GM21576 (cell line): ENCODE measurements around the gene GRB14.
"Not testable (repeated sequence)": the region's sequence is repeated elsewhere in the genome, so short reads cannot be mapped to it uniquely, and the experiment has no call there.

Experiments used
- ATAC-seq: cut with Tn5 transposase; IDR thresholded peaks from one replicate; pipeline ENCODE4 v1.9.1; 2021; ENCODE audit warnings: mild to moderate bottlenecking, moderate library complexity; ENCODE audit not compliant: unreplicated experiment

Gene GRB14

DNA sequence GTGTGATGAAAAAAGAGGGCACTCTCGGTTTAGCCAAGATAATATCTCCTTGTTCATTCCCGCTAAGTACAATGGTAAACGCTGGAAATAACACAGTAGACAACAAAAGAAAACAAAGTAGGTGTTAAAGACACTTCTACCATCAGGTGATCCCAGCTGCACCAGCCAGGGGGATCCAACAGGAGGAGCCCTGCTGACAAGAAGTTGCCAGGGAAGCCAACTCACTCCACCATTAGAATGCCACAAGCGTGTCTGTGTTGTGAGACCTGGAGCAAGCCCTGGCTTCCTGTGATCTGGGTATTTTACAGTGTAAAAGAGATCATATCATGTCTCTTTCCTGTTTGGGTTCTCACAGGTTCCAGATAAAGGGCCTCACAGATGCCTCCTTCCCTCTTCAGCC is 117.0 kb downstream of the GRB14 start:
- ATAC-seq: no peak

DNA sequence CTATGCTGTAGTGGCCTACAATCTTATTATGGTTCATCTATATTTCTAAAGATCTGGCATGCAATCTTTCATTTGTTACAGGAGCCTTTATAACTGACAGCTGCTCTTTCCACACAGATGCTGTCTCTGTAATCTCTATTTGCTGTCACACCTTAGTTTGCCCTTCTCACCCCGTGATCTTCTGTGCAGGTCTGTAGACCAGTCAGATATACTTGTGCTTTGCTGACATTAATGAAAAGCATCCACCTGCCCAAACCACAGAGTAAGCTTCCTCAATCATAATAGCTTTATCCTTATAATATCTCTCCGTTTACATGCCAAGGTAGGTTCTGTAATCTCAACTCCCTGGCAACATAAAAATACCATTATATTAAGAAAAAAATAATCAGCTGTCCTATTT is 122.4 kb downstream of the GRB14 start:
- no peak for ATAC-seq

- ATAC-seq: no peak
These were observed 124.4 kb downstream of the GRB14 start for GRCh38 chr2:164496881-164497280.

DNA sequence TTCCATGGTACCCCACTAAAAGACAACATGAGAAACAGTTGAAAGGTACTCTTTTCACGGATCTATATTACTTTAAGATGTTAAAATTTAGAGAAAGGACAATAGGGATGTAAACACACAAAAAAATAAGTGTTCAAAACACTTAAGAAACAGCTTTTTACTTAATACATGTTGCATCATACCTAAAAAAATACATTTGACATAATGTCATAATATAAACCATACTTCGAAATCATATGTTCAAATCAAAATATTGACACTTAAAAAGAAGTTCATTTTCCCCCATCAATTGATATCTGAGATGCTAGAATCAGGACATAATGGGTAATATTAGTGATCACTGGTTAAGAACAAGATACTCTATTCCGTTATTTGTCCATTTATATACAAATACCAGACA is 124.9 kb downstream of the GRB14 start:
- no peak for ATAC-seq

DNA sequence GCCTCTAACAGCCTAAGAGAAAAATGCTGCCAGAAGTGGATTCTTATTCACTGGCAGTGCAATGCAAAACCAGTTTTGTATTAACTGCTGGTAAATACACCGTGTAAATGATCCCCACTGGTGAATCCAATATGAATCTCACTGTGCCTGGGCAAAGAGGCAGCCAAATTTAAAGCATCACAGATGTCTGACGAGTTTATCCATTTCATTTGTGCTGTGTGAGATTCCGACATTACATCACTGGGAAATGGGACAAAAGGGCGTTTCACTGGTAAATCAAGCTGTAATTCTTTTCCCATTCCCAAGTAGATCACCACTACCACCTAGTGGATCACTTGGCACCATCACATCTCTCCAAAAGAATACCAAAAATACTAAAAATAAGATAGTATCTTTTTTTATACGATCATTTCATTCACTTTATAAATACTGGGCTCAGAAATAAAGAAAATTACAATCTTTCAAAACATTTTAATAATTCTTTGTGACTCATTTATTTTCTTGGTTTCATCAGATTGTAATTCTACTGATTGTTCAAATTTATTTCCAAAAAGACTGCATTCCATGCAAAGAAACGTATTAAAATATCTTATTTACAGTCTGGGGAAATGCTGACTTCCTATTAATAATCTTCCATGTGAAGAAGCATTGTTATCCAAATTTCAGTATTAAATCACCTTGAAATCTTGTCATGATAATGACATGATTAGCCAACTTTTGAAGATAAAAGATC is 125.6 kb downstream of the GRB14 start:
- no peak for ATAC-seq

GRCh38 chr2:164485541-164485940 is 135.7 kb downstream of the GRB14 start:
- no peak for ATAC-seq

- no peak for ATAC-seq
These were observed 141.8 kb downstream of the GRB14 start for GRCh38 chr2:164479460-164479859.

DNA sequence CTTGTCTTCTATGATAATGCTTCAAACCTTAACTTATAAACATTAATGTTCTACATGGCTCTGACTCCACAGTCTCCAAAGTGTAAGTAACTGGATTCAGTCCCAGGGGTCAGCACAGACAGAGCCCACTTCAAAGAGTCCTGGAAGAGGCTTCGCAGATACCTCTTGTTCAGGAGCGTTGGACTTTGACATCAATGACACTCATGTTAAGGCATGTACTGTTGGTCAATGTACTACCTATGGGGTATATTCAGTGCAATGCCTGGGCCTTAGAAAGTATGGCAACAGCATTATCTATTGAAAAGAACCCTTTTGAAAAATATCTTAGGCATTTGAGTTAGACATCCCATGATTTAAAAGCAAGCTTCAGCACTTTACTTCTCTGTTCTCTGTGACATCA is 143.1 kb downstream of the GRB14 start:
- ATAC-seq: no peak

GRCh38 chr2:164474873-164475272 is 146.4 kb downstream of the GRB14 start:
- ATAC-seq: no peak

DNA sequence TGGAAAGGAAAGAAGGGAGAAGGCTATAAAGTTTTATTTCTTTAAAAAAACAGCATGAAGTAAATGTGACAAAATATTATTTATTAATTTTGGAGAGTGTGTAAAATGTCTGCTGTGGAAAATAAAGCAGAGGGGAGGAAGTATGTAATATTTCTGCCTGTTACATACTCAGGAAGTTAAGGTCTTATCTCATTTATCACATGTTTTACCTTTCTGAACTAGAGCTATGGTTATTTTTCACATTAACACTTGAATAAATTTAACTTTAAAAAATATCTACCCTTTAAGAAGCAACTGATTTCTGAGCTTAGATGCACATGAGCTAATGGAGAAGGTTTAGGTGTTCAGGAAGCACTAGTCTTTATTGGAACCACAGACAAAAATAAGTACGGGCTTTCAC is 148.3 kb downstream of the GRB14 start:
- ATAC-seq: no peak

DNA sequence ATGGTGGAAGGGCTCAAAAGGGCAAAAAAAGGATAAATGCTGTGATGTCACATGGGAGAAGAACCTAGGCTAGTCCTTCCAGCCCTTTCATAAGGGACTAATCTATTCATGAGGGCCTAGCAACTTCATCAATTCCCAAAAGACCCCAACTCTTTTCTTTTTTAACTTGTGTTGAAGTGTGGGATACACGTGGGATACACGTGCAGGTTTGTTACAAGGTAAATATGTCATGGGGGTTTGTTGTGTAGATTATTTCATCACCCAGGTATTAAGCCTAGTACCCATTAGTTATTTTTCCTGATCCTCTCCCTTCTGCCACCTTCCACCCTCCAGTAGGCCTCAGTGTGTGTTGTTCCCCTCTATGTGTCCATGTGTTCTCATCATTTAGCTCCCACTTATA is 156.2 kb downstream of the GRB14 start:
- ATAC-seq: not testable (repeated sequence)

GRCh38 chr2:164464376-164464775 is 156.9 kb downstream of the GRB14 start:
- ATAC-seq: no peak

DNA sequence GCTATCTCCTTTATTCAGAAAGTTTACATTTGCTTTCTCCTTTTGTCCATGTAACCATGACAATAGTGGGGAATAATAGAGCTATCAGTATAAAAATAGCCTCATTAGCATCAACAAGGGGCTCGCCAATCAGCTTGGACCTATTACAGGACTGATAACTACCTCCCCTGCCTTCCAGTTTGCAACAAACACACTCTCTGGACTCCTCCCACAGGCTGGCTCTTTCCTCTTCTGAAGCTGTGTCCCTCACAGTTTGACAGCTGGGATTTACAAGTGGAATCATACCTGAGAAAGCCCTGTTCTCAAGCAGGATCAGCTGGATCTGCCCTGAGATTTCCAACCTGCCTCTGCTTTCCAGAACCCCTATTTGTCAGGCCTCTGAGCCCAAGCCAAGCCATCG is 162.5 kb downstream of the GRB14 start:
- ATAC-seq: no peak

DNA sequence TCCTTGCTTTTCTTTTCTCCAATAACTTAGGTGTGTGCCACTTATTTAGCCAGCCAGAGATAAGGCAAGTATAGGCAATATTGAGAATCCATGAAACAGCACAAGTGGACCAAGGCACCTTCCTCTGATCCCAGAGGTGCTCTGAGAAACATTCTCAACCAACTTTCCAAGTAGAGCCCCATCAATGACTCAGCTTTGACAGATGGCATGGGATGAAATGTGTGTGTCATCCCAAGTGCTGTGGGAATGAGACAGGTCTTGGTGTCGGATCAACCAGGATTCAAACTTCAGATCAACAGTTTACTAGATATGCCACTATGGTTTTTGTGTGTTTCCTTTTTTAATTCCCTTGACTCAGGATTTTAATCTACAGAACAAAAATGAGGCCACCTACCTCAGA is 164.0 kb downstream of the GRB14 start:
- no peak for ATAC-seq

- ATAC-seq: no peak
These were observed 164.7 kb downstream of the GRB14 start for GRCh38 chr2:164456619-164457018.

DNA sequence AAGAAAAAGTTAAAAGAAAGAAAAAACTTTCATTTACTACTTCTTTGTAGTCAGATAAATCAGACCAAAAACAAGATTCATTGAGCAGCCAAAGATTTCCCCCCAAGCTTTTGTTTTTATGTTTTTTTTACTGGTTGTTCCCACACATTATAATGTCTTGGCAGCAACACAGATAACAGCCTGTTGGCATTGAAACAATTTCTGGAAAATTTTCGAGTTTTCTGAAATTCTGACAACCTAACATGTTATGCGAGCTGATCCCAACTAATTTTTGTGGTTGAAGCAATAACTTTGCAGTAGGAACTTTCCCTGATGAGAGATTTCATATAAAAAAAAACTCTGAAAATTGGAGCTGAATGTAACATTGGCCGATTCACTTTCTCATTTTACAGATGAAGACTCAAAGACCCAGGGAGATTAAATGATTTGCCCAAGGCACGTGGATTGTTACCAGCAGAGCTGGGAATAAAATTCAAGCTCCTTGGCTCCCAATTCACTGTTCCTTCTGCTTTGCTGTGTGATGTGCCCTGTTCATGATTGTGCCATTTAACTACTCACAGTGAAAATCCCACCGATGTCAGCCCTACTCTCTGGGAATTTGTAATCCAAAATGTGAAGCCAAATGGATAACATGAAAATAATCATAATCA is 167.5 kb downstream of the GRB14 start:
- no peak for ATAC-seq

GRCh38 chr2:164450278-164450677 is 171.0 kb downstream of the GRB14 start:
- no peak for ATAC-seq

GRCh38 chr2:164449706-164450105 is 171.6 kb downstream of the GRB14 start:
- ATAC-seq: no peak

GRCh38 chr2:164447660-164448059 is 173.6 kb downstream of the GRB14 start:
- no peak for ATAC-seq
